Stomach (tissue), 4 donors: ENCODE data around the gene TMEM185A.

Experiments used
- CTCF ChIP-seq, 7 experiments: fragments of 450-650 bp in 4 of 7; fragments of 200-600 bp in 3 of 7; sonication (generic) in 3 of 7; IDR thresholded peaks; one replicate each; pipeline ENCODE4 v1.5.1; 2016 to 2019; ENCODE audit warnings: antibody characterized with exemption in 7 of 7, control low read depth in 2 of 7, mild to moderate bottlenecking in 1 of 7
- EP300 ChIP-seq: sonication (generic); formaldehyde crosslinking; IDR thresholded peaks from one replicate; pipeline ENCODE4 v1.6.1; 2017; ENCODE audit warnings: antibody characterized with exemption
- POLR2A ChIP-seq, 4 donors: fragments of 450-650 bp; IDR thresholded peaks; one replicate each; pipeline ENCODE4 v1.6.1; 2016; ENCODE audit warnings: antibody characterized with exemption in 4 of 4, control low read depth in 2 of 4, mild to moderate bottlenecking in 1 of 4, moderate library complexity in 1 of 4
- POLR2AphosphoS5 ChIP-seq, 3 donors: sonication (generic); formaldehyde crosslinking; IDR thresholded peaks; one replicate each; pipeline ENCODE4 v1.6.1; 2016; ENCODE audit warnings: antibody characterized with exemption in 3 of 3

- TF ChIP-seq CTCF (IDR thresholded peaks at IDR 0.05) (no peak), EP300 (no peak), POLR2A (IDR thresholded peaks at IDR 0.05) (no peak), POLR2AphosphoS5 (IDR thresholded peaks at IDR 0.05) (no peak)
Observed at GRCh38 chrX:149647505-149647904, 15.9 kb upstream of the TMEM185A start.
